Memory B cell (primary cell): ENCODE data around the gene CACNB4.
A peak's percentile ranks its signal among the peaks of the same experiment; 100 is the strongest.

Experiments used
- ATAC-seq: fragments of 150-1000 bp; cut with Tn5 transposase; 2 replicates; pipeline ENCODE4 v1.10.0; 2021; ENCODE audit warnings: low read depth, mild to moderate bottlenecking, moderate library complexity
- DNase-seq, 2 donors: peaks; one replicate each; pipeline ENCODE4 v3.0.0; 2022; ENCODE audit warnings: low spot score in 2 of 2
- H3K27ac Mint-ChIP-seq: one replicate; pipeline ENCODE4 v1.8.0; 2022; ENCODE audit warnings: mild to moderate bottlenecking, moderate library complexity, mixed read lengths
- H3K27me3 Mint-ChIP-seq: one replicate; pipeline ENCODE4 v1.8.0; 2022; ENCODE audit warnings: mixed read lengths
- H3K36me3 Mint-ChIP-seq: one replicate; pipeline ENCODE4 v1.8.0; 2022; ENCODE audit warnings: mild to moderate bottlenecking, mixed read lengths
- H3K4me1 Mint-ChIP-seq: one replicate; pipeline ENCODE4 v1.8.0; 2022; ENCODE audit warnings: mixed read lengths
- H3K4me3 Mint-ChIP-seq: one replicate; pipeline ENCODE4 v1.8.0; 2022; ENCODE audit warnings: mild to moderate bottlenecking, moderate library complexity, mixed read lengths
- H3K9me3 Mint-ChIP-seq: one replicate; pipeline ENCODE4 v1.8.0; 2022; ENCODE audit warnings: mixed read lengths

The CACNB4 gene

GRCh38 chr2:152054593-152054992 is 44.3 kb downstream of the CACNB4 start:
- ATAC-seq = no peak
- Mint-ChIP-seq H3K27me3 (peaks cover 7% of the 10 kb centered on the region), H3K4me3 (no peak overlapping the region), H3K27ac (no peak overlapping the region), H3K36me3 (peaks cover 6% of the 10 kb centered on the region), H3K4me1 (no peaks in the 10 kb centered on the region), H3K9me3 (peaks cover 4% of the 10 kb centered on the region)
- no peak for DNase-seq

- peak; percentile 35 for ATAC-seq
- Mint-ChIP-seq H3K4me3 (no peak overlapping the region), H3K27ac (no peak overlapping the region), H3K36me3 (no peaks in the 10 kb centered on the region), H3K9me3 (no peaks in the 10 kb centered on the region), H3K27me3 (peaks cover 2% of the 10 kb centered on the region), H3K4me1 (no peaks in the 10 kb centered on the region)
- DNase-seq = no peak
Measured at GRCh38 chr2:152051436-152051835, 47.4 kb downstream of the CACNB4 start.

- ATAC-seq (no peak), DNase-seq (no peak)
- Mint-ChIP-seq H3K9me3 (no peaks in the 10 kb centered on the region), H3K4me1 (no peaks in the 10 kb centered on the region), H3K36me3 (no peaks in the 10 kb centered on the region), H3K4me3 (no peak overlapping the region), H3K27ac (no peak overlapping the region), H3K27me3 (no peaks in the 10 kb centered on the region)
Measured at GRCh38 chr2:152050915-152051314, 47.9 kb downstream of the CACNB4 start.

GRCh38 chr2:152050341-152050740 is 48.5 kb downstream of the CACNB4 start:
- no peaks in the 10 kb centered on the region for H3K27me3 Mint-ChIP-seq
- H3K4me1 Mint-ChIP-seq = no peaks in the 10 kb centered on the region
- no peak for DNase-seq
- no peaks in the 10 kb centered on the region for H3K9me3 Mint-ChIP-seq
- ATAC-seq = no peak
- no peak overlapping the region for H3K27ac Mint-ChIP-seq
- no peaks in the 10 kb centered on the region for H3K36me3 Mint-ChIP-seq
- no peak overlapping the region for H3K4me3 Mint-ChIP-seq

GRCh38 chr2:152049541-152049940 is 49.3 kb downstream of the CACNB4 start:
- Mint-ChIP-seq H3K36me3 (no peaks in the 10 kb centered on the region), H3K27ac (no peak overlapping the region), H3K9me3 (no peaks in the 10 kb centered on the region), H3K4me1 (no peaks in the 10 kb centered on the region), H3K27me3 (no peaks in the 10 kb centered on the region), H3K4me3 (no peak overlapping the region)
- no peak for ATAC-seq
- no peak for DNase-seq

- Mint-ChIP-seq H3K4me1 (no peaks in the 10 kb centered on the region), H3K27ac (no peak overlapping the region), H3K27me3 (no peaks in the 10 kb centered on the region), H3K36me3 (no peaks in the 10 kb centered on the region), H3K9me3 (no peaks in the 10 kb centered on the region), H3K4me3 (no peak overlapping the region)
- DNase-seq (no peak), ATAC-seq (peak; percentile 21)
Measured at GRCh38 chr2:152047824-152048471, 50.9 kb downstream of the CACNB4 start.

- ATAC-seq (no peak), DNase-seq (no peak)
- Mint-ChIP-seq H3K9me3 (no peaks in the 10 kb centered on the region), H3K27ac (no peak overlapping the region), H3K27me3 (no peaks in the 10 kb centered on the region), H3K4me3 (no peak overlapping the region), H3K36me3 (no peaks in the 10 kb centered on the region), H3K4me1 (no peaks in the 10 kb centered on the region)
Measured at GRCh38 chr2:152046940-152047339, 51.9 kb downstream of the CACNB4 start.

- peaks cover 3% of the 10 kb centered on the region for H3K27me3 Mint-ChIP-seq
- H3K4me1 Mint-ChIP-seq = no peaks in the 10 kb centered on the region
- H3K27ac Mint-ChIP-seq = no peak overlapping the region
- ATAC-seq (peak; percentile 35), DNase-seq (no peak)
- no peak overlapping the region for H3K4me3 Mint-ChIP-seq
- H3K9me3 Mint-ChIP-seq = no peaks in the 10 kb centered on the region
- no peaks in the 10 kb centered on the region for H3K36me3 Mint-ChIP-seq
Measured at GRCh38 chr2:152042636-152043615, 55.9 kb downstream of the CACNB4 start.

- no peak overlapping the region for H3K27ac Mint-ChIP-seq
- H3K27me3 Mint-ChIP-seq = peaks cover 3% of the 10 kb centered on the region
- H3K4me3 Mint-ChIP-seq = no peak overlapping the region
- no peak for ATAC-seq
- no peaks in the 10 kb centered on the region for H3K36me3 Mint-ChIP-seq
- H3K4me1 Mint-ChIP-seq = no peaks in the 10 kb centered on the region
- H3K9me3 Mint-ChIP-seq = no peaks in the 10 kb centered on the region
- DNase-seq = no peak
Measured at GRCh38 chr2:152038441-152038958, 60.3 kb downstream of the CACNB4 start.

GRCh38 chr2:152037743-152038435 is 61.0 kb downstream of the CACNB4 start:
- Mint-ChIP-seq H3K9me3 (no peaks in the 10 kb centered on the region), H3K27me3 (peaks cover 3% of the 10 kb centered on the region), H3K36me3 (no peaks in the 10 kb centered on the region), H3K27ac (no peak overlapping the region), H3K4me3 (no peak overlapping the region), H3K4me1 (no peaks in the 10 kb centered on the region)
- ATAC-seq = no peak
- DNase-seq = no peak

GRCh38 chr2:152036611-152037469 is 62.0 kb downstream of the CACNB4 start:
- Mint-ChIP-seq H3K4me1 (no peaks in the 10 kb centered on the region), H3K4me3 (no peak overlapping the region), H3K27ac (no peak overlapping the region), H3K36me3 (no peaks in the 10 kb centered on the region), H3K27me3 (peaks cover 4% of the 10 kb centered on the region), H3K9me3 (no peaks in the 10 kb centered on the region)
- DNase-seq (peak; percentile 49 to 52), ATAC-seq (peak; percentile 66)

GRCh38 chr2:152034257-152034801 is 64.5 kb downstream of the CACNB4 start:
- no peaks in the 10 kb centered on the region for H3K9me3 Mint-ChIP-seq
- no peaks in the 10 kb centered on the region for H3K36me3 Mint-ChIP-seq
- no peak for ATAC-seq
- H3K27me3 Mint-ChIP-seq = peaks cover 7% of the 10 kb centered on the region
- no peak for DNase-seq
- H3K4me1 Mint-ChIP-seq = peaks cover 4% of the 10 kb centered on the region
- H3K27ac Mint-ChIP-seq = no peak overlapping the region
- no peak overlapping the region for H3K4me3 Mint-ChIP-seq
